ENCODE measurements around the gene ACTR1A.
"Not testable (repeated sequence)": the region's sequence is repeated elsewhere in the genome, so short reads cannot be mapped to it uniquely, and the experiment has no call there.

GRCh38 chr10:102454662-102455487 is 47.6 kb downstream of the ACTR1A start:
- TF ChIP-seq CTCF (IDR thresholded peaks at IDR 0.05); REST (IDR thresholded peaks at IDR 0.05; ENCODE audit: insufficient read depth in 1 of 2, low read depth in 2 of 2, low read length in 1 of 2): not testable (repeated sequence)

All from Panc1 (cell line).